Body of pancreas (tissue), 4 donors: ENCODE data around the gene DLGAP1. TPM values are rescaled to one million over a fixed set of nuclear protein-coding genes. Genes with fewer than 3 reads are reported as not detected.

ENCODE experiments used
- ATAC-seq: fragments of 150-250 bp; one replicate; pipeline ENCODE4 v1.9.1; 2016
- DNase-seq, 4 donors: peaks; one replicate each; pipeline ENCODE4 v3.0.0-alpha.2; 2019
- H3K27ac ChIP-seq, 4 donors: fragments of 200-600 bp; sonication (generic); 1 replicate in 3 of 4; 2 replicates in 1 of 4; pipeline versions ENCODE4 v1.5.1 to v1.6.1; 2016 to 2019; ENCODE audit warnings: mild to moderate bottlenecking in 1 of 4, mixed read lengths in 1 of 4, moderate library complexity in 1 of 4
- H3K27me3 ChIP-seq, 2 donors: fragments of 200-600 bp; sonication (generic); one replicate each; pipeline ENCODE4 v1.6.0; 2016; ENCODE audit warnings: mild to moderate bottlenecking in 1 of 2
- H3K36me3 ChIP-seq, 2 donors: fragments of 200-600 bp; sonication (generic); replicated peaks in 1 of 2; 2 replicates each; pipeline ENCODE4 v1.5.1; 2016; ENCODE audit warnings: low read depth in 2 of 2; ENCODE audit not compliant: insufficient read depth in 1 of 2
- H3K4me1 ChIP-seq: fragments of 200-600 bp; sonication (generic); one replicate; pipeline ENCODE4 v1.6.0; 2016
- H3K4me3 ChIP-seq, 2 donors: fragments of 200-600 bp; sonication (generic); 1 replicate in 1 of 2; 2 replicates in 1 of 2; pipeline ENCODE4 v1.5.1; 2016 to 2019
- H3K9me3 ChIP-seq, 3 donors: fragments of 200-600 bp; sonication (generic); 1 replicate in 2 of 3; 2 replicates in 1 of 3; pipeline ENCODE4 v1.5.1; 2016
- POLR2A ChIP-seq, 3 donors: fragments of 450-650 bp; IDR thresholded peaks; one replicate each; pipeline ENCODE4 v1.6.1; 2016; ENCODE audit warnings: antibody characterized with exemption in 3 of 3, mild to moderate bottlenecking in 2 of 3
- WGBS, 2 donors: methylation state at CpG; one replicate each; pipeline ENCODE4 v1.1.5; 2017; 5-methylcytosine and 5-hydroxymethylcytosine counted together
- intact Hi-C: fragments of 100-400 bp; cut with DNase I; formaldehyde crosslinking; loops from one replicate; pipeline ENCODE4 v1.15.1; 2023
- total RNA-seq, 2 donors: library from RNA; depleted of rRNA; stranded (reverse); fragments of >200 nt; gene quantifications; one replicate each; pipeline ENCODE4 v1.1.0, GENCODE V29; 2016
- TF ChIP-seq, protein P1 (sequence below), 7 experiments: fragments of 450-650 bp in 4 of 7; fragments of 200-600 bp in 3 of 7; sonication (generic) in 3 of 7; IDR thresholded peaks; one replicate each; pipeline ENCODE4 v1.5.1; 2016 to 2019; ENCODE audit warnings: antibody characterized with exemption in 7 of 7

DLGAP1 gene
- total RNA-seq, 2 donors from 2014 or later = 0.52 to 7.9 TPM

DNA sequence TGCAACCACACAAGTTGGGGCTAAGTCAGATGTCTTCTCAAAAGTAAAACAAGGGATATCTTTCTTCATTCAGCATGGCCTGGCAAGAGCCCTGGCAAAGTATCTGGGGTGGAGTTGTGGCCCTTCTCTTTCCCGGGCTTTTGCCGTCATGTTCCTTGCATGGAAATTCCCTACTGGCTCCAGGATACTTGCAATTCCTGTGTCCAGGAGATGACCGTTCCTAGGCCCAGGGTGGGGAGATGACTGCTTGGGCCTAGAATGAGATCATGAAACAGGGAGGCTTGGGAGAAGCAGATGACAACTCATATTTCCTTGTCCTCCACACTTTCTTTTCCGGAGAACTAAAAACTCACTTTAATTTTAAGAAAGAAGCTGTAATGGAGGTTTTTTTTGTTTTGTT is 944.2 kb downstream of the DLGAP1 start:
- H3K27me3 ChIP-seq = no peaks in the 10 kb centered on the region
- WGBS, 2 donors = 85% methylated on average over 4 of the region's 4 CpGs
- no peaks in the 10 kb centered on the region for H3K9me3 ChIP-seq
- ATAC-seq (no peak), DNase-seq (no peak)
- no peaks in the 10 kb centered on the region for H3K4me1 ChIP-seq
- intact Hi-C loops = no loop called here
- H3K4me3 ChIP-seq = no peak overlapping the region
- no peaks in the 10 kb centered on the region for H3K36me3 ChIP-seq
- TF ChIP-seq, protein P1, sequence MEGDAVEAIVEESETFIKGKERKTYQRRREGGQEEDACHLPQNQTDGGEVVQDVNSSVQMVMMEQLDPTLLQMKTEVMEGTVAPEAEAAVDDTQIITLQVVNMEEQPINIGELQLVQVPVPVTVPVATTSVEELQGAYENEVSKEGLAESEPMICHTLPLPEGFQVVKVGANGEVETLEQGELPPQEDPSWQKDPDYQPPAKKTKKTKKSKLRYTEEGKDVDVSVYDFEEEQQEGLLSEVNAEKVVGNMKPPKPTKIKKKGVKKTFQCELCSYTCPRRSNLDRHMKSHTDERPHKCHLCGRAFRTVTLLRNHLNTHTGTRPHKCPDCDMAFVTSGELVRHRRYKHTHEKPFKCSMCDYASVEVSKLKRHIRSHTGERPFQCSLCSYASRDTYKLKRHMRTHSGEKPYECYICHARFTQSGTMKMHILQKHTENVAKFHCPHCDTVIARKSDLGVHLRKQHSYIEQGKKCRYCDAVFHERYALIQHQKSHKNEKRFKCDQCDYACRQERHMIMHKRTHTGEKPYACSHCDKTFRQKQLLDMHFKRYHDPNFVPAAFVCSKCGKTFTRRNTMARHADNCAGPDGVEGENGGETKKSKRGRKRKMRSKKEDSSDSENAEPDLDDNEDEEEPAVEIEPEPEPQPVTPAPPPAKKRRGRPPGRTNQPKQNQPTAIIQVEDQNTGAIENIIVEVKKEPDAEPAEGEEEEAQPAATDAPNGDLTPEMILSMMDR (IDR thresholded peaks at IDR 0.05) = no peak
- no peak for TF ChIP-seq POLR2A (IDR thresholded peaks at IDR 0.05)
- H3K27ac ChIP-seq = no peak overlapping the region

DNA sequence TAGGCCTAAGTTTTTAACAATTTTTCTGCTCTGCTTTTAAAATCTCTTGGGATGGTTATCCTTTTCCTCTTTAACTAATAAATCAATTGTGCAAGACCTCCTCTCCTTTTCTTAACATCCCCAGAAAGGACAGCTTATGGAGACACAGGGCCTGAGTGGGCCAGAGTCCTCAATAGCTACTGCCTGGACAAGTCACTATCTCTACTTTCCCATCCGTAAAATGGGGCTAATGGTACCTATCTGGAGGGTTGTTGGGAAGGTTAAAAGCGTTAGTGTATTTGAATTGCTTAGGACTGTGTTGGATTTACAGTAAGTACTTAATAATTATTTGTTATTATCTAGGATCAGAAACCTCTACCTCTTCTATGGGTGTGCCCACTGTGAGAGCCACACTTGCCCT is 945.1 kb downstream of the DLGAP1 start:
- Histone ChIP-seq H3K27me3 (no peaks in the 10 kb centered on the region), H3K36me3 (no peaks in the 10 kb centered on the region), H3K4me3 (no peak overlapping the region), H3K9me3 (no peaks in the 10 kb centered on the region), H3K4me1 (no peaks in the 10 kb centered on the region), H3K27ac (no peak overlapping the region)
- TF ChIP-seq, protein P1 (IDR thresholded peaks at IDR 0.05) = no peak
- no peak for TF ChIP-seq POLR2A (IDR thresholded peaks at IDR 0.05)
- intact Hi-C loops = no loop called here
- WGBS, 2 donors = 39 to 67% methylated on average over 2 of the region's 2 CpGs
- no peak for ATAC-seq
- DNase-seq = no peak

DNA sequence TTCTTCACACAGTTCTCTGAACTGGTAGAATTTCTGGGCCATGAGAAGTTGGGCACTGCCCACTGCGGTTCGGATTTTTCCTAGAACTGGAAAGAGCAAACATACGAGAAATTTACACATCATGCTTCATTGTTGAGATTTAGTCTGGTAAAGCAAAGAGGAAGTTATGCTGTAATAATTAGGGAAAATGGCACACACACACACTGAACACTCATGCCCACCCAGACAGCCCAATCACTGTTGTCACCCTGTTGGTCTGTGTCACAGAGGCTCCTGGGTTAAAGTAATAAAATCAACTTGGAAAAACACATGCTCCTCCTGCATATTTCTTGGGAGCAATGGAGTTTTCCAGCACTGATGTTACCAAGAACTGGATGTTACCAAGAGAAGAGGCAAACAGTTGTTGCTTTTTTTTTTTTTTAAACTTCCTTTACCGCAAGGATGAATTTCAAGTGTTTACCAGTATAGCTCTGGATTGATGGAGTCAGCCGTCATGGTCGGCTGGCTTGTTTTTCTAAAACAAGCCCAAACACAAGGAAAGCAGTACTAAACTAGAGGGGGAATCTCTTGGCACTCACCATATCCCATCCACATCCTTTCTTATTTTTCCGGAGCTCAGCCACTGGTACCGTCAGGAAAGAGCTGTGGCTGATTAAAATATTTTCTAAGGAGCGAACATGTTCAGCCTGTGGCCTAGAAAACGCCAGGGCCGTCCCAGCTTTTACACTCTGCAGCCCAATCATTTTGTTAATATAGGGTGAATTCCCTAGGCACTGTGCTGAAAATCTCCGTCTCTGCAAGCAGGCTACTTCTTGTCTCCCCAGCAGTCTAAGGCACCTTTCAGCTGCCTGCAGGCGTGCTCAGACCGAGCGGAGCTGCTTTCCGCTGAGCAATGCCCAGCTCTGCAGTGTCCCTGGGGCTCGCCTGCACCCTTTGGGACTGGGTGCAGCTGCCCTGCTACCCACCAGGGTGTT is 946.2 kb downstream of the DLGAP1 start:
- no peaks in the 10 kb centered on the region for H3K36me3 ChIP-seq
- TF ChIP-seq, protein P1 (IDR thresholded peaks at IDR 0.05) = no peak
- TF ChIP-seq POLR2A (IDR thresholded peaks at IDR 0.05) = no peak
- ATAC-seq (no peak), DNase-seq (no peak)
- intact Hi-C loops = no loop called here
- WGBS, 2 donors = 69 to 71% methylated on average over 11 to 17 of the region's 17 CpGs
- no peaks in the 10 kb centered on the region for H3K4me1 ChIP-seq
- no peaks in the 10 kb centered on the region for H3K27me3 ChIP-seq
- no peak overlapping the region for H3K27ac ChIP-seq
- no peaks in the 10 kb centered on the region for H3K9me3 ChIP-seq
- H3K4me3 ChIP-seq = no peak overlapping the region

DNA sequence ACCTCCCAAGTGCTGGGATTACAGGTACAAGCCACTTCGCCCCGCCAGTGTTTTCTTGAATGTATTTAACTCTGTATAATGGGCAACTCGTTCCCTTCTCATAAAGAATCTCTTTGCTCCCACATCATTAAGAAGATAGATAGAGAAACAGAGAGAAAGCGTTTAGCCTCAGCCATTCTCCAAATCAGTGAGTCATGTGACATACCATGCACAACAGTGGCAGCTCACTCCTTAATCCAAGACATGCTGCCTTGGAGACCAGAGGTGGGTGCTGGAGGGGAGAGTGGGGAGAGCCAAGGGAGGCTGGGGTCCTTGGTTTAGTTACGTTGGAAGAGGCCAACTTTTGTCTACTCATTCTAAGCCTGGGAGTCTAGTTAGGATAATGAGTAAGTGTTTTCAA is 950.5 kb downstream of the DLGAP1 start:
- WGBS, 2 donors = 73 to 77% methylated on average over 5 of the region's 5 CpGs
- no peak for ATAC-seq
- TF ChIP-seq, protein P1 (IDR thresholded peaks at IDR 0.05) = no peak
- no peak for TF ChIP-seq POLR2A (IDR thresholded peaks at IDR 0.05)
- Histone ChIP-seq H3K4me3 (no peak overlapping the region), H3K36me3 (no peaks in the 10 kb centered on the region), H3K9me3 (no peaks in the 10 kb centered on the region), H3K27me3 (peaks cover 0 to 7% of the 10 kb centered on the region in 2 donors), H3K27ac (no peak overlapping the region), H3K4me1 (no peaks in the 10 kb centered on the region)
- DNase-seq = no peak
- intact Hi-C loops = no loop called here
